GM12878 (cell line): ENCODE measurements around the gene ATP4A. TPM values are rescaled to one million over a fixed set of nuclear protein-coding genes. Genes with fewer than 3 reads are reported as not detected.

Experiments used
- BCLAF1 ChIP-seq: fragments of 450-650 bp; IDR thresholded peaks from 2 replicates; pipeline ENCODE4 v1.6.1; 2017; ENCODE audit warnings: antibody characterized with exemption, mild to moderate bottlenecking, moderate library complexity
- HSF1 ChIP-seq: fragments of 150-350 bp; IDR thresholded peaks from 2 replicates; pipeline ENCODE4 v1.6.1; 2014; ENCODE audit warnings: mild to moderate bottlenecking, low read depth, low read length
- MEF2B ChIP-seq: fragments of 450-650 bp; IDR thresholded peaks from 2 replicates; pipeline ENCODE4 v1.6.1; 2018; ENCODE audit warnings: mild to moderate bottlenecking, moderate library complexity; ENCODE audit not compliant: partially characterized antibody, poor library complexity, severe bottlenecking
- RCOR1 ChIP-seq: conservative IDR thresholded peaks from 2 replicates; pipeline ENCODE4 v1.6.1; 2012; ENCODE audit warnings: low read depth, low read length, improper control_type of control experiment
- SMAD5 ChIP-seq: IDR thresholded peaks from 2 replicates; pipeline ENCODE4 v1.6.1; 2016; ENCODE audit warnings: antibody characterized with exemption, low read depth
- SP1 ChIP-seq: IDR thresholded peaks from one replicate; pipeline ENCODE4 v1.6.1; 2011; ENCODE audit warnings: low read depth, low read length
- SUPT20H ChIP-seq: IDR thresholded peaks from 2 replicates; pipeline ENCODE4 v1.6.1; 2011; ENCODE audit warnings: low read depth, mild to moderate bottlenecking, low read length, moderate library complexity, borderline replicate concordance; ENCODE audit not compliant: control insufficient read depth
- ZSCAN29 ChIP-seq: fragments of 450-650 bp; IDR thresholded peaks from 2 replicates; pipeline ENCODE4 v1.6.1; 2017; ENCODE audit warnings: mild to moderate bottlenecking, moderate library complexity
- polyA plus RNA-seq, 11 experiments: library from polyadenylated mRNA; depleted of rRNA in 4 of 11; unstranded in 6 of 11; stranded (reverse) in 5 of 11; fragments of >200 nt; fragmentation: Nextera tagmentation in 4 of 11; fragmentation: Illumina TruSeq in 1 of 11; extraction: Ambion mirVana in 4 of 11; extraction: Trizol in 1 of 11; gene quantifications; 1 replicate in 1 of 11; 2 replicates in 10 of 11; pipeline versions ENCODE4 v1.2.1 to v1.2.3, GENCODE V29; 2011 to 2016; ENCODE audit warnings: inconsistent platforms in 2 of 11, missing spikeins in 2 of 11, low read depth in 1 of 11
- total RNA-seq, 4 experiments: library from RNA; depleted of rRNA in 3 of 4; stranded (reverse); fragments of >200 nt in 3 of 4; fragmentation: Illumina TruSeq in 1 of 4; extraction: Trizol in 1 of 4; gene quantifications; 2 replicates each; pipeline versions ENCODE4 v1.2.1 to v1.2.3, GENCODE V29; 2013 to 2021

ATP4A gene
- total and polyA plus RNA-seq, 10 of the 15 experiments (the other 5 are each of a cell fraction or from before 2014, with no cell fraction given): 0.03 to 1.5 (median 0.11) TPM; not detected in 3

GRCh38 chr19:35559281-35559659, 4.2 kb downstream of the ATP4A start (continued):
- TF ChIP-seq BCLAF1 (no peak), ZSCAN29 (no peak), MEF2B (peak; percentile 94), HSF1 (no peak), SUPT20H (no peak), SMAD5 (no peak), SP1 (no peak), RCOR1 (no peak)
